ENCODE data around the gene CAPZB.
"Not testable (repeated sequence)": the region's sequence is repeated elsewhere in the genome, so short reads cannot be mapped to it uniquely, and the experiment has no call there.

Gene CAPZB

DNA sequence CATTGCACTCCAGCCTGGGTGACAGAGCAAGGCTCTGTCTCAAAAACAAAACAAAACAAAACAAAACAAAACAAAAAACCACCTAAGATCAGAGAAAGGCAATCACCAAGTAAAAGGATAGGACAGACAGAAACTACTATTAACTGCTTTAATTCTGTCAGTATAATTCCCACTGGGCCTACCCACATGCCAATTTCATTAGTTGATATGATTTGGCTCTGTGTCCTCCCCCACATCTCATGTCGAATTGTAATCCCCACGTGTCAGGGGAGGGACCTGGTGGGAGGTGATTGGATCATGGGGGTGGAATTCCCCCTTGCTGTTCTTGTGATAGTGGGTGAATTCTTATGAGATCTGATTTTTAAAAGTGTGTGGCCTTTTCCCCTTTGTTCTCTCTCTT, 27.2 kb upstream of the CAPZB start:
- no peak overlapping the region for H3K4me3 ChIP-seq (replicated peaks in 1 of 2; ENCODE audit: low read depth in 2 of 2, low read length in 2 of 2)
- TF ChIP-seq, protein P1, sequence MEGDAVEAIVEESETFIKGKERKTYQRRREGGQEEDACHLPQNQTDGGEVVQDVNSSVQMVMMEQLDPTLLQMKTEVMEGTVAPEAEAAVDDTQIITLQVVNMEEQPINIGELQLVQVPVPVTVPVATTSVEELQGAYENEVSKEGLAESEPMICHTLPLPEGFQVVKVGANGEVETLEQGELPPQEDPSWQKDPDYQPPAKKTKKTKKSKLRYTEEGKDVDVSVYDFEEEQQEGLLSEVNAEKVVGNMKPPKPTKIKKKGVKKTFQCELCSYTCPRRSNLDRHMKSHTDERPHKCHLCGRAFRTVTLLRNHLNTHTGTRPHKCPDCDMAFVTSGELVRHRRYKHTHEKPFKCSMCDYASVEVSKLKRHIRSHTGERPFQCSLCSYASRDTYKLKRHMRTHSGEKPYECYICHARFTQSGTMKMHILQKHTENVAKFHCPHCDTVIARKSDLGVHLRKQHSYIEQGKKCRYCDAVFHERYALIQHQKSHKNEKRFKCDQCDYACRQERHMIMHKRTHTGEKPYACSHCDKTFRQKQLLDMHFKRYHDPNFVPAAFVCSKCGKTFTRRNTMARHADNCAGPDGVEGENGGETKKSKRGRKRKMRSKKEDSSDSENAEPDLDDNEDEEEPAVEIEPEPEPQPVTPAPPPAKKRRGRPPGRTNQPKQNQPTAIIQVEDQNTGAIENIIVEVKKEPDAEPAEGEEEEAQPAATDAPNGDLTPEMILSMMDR (IDR thresholded peaks at IDR 0.05; ENCODE audit: low read depth, low read length) = no peak
- peak; percentile 49 to 79 for DNase-seq (ENCODE audit: low read depth in 2 of 2)

DNA sequence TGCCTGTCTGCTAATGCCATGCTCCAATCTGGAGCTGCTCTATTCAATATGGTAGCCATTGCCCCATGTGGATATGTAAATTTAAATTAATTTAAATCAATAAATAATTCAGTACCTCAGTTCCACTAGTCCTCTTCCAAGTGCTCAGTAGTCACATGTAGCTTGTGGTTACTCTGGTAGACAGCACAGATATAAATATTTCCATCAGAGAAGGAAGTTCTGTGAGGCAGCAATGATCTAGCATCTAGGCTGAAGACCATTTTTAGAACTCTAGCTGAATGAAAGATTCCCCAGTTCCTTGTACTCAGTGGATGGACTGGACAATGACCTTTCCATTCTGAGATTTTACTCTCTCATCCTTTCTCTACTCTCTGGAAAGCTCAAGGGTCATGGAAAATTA, 25.8 kb upstream of the CAPZB start:
- H3K4me3 ChIP-seq (replicated peaks in 1 of 2; ENCODE audit: low read depth in 2 of 2, low read length in 2 of 2) = no peak overlapping the region
- TF ChIP-seq, protein P1 (IDR thresholded peaks at IDR 0.05; ENCODE audit: low read depth, low read length) = no peak
- no peak for DNase-seq (ENCODE audit: low read depth in 2 of 2)

DNA sequence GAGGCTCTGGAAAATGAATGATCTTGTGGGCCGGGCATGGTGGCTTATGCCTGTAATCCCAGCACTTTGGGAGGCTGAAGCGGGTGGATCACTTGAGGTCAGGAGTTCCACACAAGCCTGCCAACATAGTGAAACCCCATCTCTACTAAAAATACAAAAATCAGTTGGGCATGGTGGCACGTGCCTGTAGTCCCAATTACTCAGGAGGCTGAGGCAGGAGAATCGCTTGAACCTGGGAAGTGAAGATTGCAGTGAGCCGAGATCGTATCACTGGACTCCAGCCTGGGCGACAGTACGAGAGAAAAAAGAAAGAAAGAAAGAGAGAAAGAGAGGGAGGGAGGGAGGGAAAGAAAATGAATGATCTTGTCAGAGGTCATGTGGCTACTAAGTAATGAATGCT, 24.3 kb upstream of the CAPZB start:
- DNase-seq (ENCODE audit: low read depth in 2 of 2); H3K4me3 ChIP-seq (replicated peaks in 1 of 2; ENCODE audit: low read depth in 2 of 2, low read length in 2 of 2): not testable (repeated sequence)

DNA sequence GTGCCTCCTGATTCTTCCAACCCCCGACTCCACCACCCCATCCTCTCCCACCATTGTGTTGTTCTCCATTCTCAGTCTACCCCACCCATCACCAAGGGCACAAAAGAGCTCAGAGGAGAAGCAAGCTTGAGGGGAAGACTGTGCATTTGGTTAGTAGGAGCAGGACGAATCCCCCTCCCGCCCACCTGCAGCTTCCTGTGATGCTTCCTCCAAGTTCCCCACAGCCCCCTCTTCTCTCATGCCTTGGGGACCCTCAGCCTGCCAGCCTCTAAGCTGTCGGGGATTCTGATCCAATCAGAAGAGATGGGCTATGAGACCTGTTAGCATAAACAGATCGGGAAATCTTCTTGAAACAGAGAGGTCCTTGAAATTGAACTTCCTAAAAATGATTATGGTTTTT, 22.2 kb upstream of the CAPZB start:
- TF ChIP-seq, protein P1 (IDR thresholded peaks at IDR 0.05; ENCODE audit: low read depth, low read length) = no peak
- H3K4me3 ChIP-seq (replicated peaks in 1 of 2; ENCODE audit: low read depth in 2 of 2, low read length in 2 of 2) = no peak overlapping the region
- no peak for DNase-seq (ENCODE audit: low read depth in 2 of 2)

DNA sequence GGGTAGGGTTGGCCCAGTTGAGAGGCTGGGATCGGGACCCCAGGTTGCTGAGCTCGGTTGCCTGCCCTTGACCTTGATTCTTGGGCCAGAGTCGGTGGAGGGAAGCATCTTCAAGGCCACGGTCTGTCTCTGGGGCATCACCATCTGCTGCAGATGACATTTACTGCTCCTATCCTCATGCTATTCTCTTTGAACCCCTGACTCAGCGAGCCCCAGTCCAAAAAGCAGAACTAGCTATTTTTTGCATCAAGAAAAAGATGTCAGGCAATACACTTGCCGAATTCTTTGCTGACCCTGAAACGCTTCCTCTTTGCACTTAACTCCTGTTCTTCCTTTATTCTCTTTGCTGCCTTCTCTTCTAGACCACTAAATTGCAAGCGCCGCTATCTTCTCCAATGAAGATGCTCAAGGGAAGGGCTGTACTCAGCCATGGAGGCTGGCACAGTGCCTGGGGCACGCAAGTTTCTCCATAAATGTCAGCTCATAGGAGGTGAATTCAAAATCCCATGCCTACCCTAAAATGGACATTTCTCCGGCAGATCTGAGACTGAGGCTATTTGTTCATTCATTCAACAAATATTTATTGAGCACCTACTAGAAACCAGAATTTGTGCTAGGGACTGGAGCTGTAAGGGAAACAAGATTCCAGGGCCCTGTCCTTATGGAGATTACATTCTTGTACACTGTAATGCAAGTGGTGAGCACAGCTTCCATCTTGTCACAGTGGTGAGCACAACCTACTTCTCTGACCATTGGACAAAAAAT, 20.5 kb upstream of the CAPZB start:
- peak overlapping the region in 1 of 2 donors; percentile 1 for H3K4me3 ChIP-seq (replicated peaks in 1 of 2; ENCODE audit: low read depth in 2 of 2, low read length in 2 of 2)
- TF ChIP-seq, protein P1 (IDR thresholded peaks at IDR 0.05; ENCODE audit: low read depth, low read length) = no peak
- DNase-seq (ENCODE audit: low read depth in 2 of 2) = no peak

DNA sequence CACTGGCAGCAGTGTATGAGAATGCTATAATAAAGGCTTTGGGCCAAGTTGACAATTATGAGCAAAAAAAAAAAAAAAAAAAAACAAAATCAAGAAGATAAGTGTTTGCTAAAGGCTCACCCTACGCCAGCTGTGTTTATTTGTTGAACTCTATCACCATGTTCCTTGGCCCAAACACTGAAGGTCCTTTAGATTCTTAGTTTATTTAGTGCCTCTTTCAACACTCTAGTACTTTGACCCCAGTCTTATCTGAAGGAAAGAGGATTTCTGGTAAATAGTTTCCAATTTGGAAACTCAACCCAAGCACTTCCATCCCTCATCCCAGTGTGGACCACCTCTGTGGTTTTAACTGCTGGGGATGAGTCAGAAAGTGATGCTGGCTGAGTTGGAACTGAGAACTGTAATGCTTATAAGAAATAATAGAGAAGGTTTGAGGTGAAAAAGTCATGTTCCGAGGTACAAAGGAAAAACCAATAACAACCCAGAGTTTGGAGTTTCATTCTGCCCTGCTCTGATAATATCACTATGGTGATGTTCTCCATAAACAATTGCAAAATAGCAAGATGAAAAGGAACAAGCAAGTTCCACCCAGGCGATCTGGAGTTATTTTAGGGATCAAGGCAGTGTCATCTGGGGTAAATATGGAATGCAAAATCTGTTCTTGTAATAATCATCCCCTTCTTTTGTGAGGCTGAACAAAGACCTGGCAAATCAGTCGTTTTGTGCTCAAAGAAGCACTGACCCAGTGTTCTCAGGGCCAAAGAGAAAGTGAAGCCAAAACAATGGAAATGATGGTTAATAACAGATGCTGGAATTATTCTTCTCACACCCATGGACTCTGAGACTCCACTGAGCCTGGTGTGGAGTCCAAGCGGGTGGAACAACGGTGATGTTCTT, 19.7 kb upstream of the CAPZB start:
- DNase-seq (ENCODE audit: low read depth in 2 of 2) = peak; percentile 86 to 98
- H3K4me3 ChIP-seq (replicated peaks in 1 of 2; ENCODE audit: low read depth in 2 of 2, low read length in 2 of 2) = peak overlapping the region in 1 of 2 donors; percentile 1
- TF ChIP-seq, protein P1 (IDR thresholded peaks at IDR 0.05; ENCODE audit: low read depth, low read length) = no peak

DNA sequence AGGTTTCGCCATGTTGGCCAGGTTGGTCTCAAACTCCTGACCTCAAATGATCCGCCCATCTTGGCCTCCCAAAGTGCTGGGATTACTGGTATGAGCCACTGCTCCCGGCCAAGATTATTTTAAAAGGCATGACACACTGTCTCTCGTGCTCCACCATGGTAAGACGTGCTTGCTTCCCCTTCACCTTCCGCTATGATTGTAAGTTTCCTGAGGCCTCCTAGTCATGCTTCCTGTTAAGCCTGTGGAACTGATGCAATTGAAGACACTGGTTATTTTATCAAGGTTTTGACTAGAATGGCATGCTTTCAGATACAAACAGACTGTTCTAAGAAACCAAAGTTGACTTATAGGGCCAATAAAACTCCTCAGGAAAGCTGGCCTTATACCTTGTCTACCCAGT, 16.9 kb upstream of the CAPZB start:
- not testable (repeated sequence) for H3K4me3 ChIP-seq (replicated peaks in 1 of 2; ENCODE audit: low read depth in 2 of 2, low read length in 2 of 2)
- peak; percentile 59 to 73 for DNase-seq (ENCODE audit: low read depth in 2 of 2)

DNA sequence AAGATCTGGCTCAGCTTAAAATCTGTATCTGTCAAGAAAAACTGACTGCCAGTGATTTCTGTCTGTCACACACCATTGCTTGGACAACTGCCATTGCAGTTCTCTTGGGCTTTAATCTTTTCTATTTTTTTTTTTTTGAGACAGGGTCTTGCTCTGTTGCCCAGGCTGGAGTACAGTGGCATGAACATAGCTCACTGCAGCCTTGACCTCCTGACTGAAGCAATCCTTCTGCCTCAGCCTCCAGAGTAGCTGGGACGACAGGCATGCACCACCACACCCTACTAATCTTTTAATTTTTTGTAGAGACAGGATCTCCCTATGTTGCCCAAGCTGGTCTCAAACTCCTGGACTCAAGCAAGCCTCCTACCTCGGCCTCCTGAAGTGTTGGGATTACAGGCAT, 14.5 kb upstream of the CAPZB start:
- DNase-seq (ENCODE audit: low read depth in 2 of 2); H3K4me3 ChIP-seq (replicated peaks in 1 of 2; ENCODE audit: low read depth in 2 of 2, low read length in 2 of 2): not testable (repeated sequence)

DNA sequence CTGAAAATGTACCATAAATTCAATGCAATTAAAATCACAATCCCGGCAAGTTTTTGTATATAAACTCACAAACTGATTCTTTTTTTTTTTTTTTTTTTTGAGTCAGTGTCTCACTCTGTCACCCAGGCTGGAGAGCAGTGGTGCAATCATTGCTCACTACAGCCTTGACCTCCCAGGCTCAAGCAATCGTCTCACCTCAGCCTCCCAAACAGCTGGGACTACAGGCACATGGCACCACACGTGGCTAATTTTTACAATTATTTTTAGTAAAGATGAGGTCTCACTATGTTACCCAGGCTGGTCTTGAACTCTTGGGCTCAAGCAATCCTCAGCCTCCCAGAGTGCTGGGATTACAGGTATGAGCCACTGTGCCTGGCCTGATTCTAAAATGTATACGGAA, 12.1 kb upstream of the CAPZB start:
- not testable (repeated sequence) for DNase-seq (ENCODE audit: low read depth in 2 of 2); H3K4me3 ChIP-seq (replicated peaks in 1 of 2; ENCODE audit: low read depth in 2 of 2, low read length in 2 of 2)

Data from cardiac fibroblast (primary cell).